GM21576 (cell line): Measurements from ENCODE around the gene CTDP1.
A peak's percentile ranks its signal among the peaks of the same experiment; 100 is the strongest.

ENCODE experiments used
- ATAC-seq: cut with Tn5 transposase; IDR thresholded peaks from one replicate; pipeline ENCODE4 v1.9.1; 2021; ENCODE audit warnings: mild to moderate bottlenecking, moderate library complexity; ENCODE audit not compliant: unreplicated experiment

The CTDP1 gene, protein sequence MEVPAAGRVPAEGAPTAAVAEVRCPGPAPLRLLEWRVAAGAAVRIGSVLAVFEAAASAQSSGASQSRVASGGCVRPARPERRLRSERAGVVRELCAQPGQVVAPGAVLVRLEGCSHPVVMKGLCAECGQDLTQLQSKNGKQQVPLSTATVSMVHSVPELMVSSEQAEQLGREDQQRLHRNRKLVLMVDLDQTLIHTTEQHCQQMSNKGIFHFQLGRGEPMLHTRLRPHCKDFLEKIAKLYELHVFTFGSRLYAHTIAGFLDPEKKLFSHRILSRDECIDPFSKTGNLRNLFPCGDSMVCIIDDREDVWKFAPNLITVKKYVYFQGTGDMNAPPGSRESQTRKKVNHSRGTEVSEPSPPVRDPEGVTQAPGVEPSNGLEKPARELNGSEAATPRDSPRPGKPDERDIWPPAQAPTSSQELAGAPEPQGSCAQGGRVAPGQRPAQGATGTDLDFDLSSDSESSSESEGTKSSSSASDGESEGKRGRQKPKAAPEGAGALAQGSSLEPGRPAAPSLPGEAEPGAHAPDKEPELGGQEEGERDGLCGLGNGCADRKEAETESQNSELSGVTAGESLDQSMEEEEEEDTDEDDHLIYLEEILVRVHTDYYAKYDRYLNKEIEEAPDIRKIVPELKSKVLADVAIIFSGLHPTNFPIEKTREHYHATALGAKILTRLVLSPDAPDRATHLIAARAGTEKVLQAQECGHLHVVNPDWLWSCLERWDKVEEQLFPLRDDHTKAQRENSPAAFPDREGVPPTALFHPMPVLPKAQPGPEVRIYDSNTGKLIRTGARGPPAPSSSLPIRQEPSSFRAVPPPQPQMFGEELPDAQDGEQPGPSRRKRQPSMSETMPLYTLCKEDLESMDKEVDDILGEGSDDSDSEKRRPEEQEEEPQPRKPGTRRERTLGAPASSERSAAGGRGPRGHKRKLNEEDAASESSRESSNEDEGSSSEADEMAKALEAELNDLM

DNA sequence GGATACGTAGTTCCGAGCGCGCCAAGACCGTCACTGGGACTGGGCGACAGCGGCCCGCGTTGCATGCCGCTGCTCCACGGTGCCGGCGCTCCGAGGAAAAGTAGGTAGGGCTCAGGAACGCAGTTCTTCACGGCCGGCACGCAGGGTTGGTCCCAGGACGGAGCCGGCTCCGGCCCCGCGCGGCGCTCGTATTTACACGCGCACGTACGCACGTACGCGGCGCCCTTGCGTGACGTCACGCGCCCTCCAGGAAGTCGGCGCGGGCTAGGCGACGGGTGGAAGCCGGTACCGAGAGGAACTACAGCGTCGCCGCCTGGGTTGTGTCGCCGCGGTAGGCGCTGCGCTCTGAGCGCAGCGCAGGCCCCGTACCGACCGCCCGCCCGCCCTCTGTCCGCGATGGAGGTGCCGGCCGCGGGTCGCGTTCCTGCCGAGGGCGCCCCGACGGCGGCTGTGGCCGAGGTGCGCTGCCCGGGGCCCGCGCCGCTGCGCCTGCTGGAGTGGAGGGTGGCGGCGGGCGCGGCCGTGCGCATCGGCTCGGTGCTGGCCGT is at the start of gene CTDP1:
Gene CTDP1, plus strand, starts transcription at position 252 of the 548 bp plus-strand sequence. Its CDS starts 145 bp downstream, at position 397.
- peak; percentile 54 for ATAC-seq

DNA sequence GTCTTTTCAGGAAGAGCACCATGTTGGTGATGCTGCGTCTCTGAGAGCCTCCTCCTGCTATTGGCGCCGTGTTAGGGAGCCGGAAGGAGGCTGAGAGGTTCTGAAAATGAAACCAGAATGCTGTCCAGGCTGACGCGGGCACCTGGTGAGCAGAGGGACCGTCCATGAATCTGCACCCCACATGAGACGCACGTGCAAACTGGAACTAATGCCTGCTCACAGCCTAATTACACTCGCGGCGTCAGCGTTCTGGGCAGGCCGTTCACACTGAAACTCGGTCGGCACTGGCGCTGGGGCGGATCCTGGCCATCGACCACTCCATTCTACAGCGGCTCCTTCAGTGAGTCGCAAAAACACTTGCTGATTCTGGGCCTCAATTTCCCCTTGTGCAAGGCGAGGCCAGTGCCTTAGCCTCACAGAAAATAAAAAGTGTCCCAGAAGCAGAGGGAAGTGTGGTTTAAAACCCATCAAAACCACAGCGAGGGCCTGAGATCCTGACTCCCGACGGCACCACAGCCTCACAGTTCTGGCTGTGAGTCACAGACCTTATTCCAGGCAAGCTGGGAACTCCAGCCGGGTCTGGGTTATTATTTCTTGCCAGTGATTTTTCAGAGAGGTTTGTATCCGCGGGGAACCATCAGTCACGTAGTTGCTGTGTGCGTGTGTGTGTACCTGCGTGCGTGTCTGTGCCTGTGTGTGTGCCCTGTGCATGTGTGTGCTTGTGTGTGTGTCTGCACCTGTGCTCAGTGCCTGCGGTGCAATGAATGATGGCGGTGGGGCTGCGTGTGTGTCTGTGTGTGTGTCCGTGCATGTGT is 49.1 kb upstream of the CTDP1 start:
- no peak for ATAC-seq

DNA sequence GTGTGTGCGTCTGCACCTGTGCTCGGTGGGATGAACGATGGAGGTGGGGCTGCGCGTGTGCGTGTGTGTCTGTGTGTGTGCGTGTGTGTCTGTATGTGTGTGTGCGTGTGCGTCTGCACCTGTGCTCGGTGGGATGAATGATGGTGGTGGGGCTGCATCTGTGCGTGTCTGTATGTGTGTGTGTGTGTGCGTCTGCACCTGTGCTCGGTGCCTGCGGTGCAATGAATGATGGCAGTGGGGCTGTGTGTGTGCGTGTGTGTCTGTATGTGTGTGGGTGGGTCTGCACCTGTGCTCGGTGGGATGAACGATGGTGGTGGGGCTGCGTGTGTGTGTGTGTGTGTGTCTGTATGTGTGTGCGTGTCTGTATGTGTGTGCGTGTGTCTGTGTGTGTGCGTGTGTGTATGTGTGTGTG is 48.5 kb upstream of the CTDP1 start:
- ATAC-seq: no peak

DNA sequence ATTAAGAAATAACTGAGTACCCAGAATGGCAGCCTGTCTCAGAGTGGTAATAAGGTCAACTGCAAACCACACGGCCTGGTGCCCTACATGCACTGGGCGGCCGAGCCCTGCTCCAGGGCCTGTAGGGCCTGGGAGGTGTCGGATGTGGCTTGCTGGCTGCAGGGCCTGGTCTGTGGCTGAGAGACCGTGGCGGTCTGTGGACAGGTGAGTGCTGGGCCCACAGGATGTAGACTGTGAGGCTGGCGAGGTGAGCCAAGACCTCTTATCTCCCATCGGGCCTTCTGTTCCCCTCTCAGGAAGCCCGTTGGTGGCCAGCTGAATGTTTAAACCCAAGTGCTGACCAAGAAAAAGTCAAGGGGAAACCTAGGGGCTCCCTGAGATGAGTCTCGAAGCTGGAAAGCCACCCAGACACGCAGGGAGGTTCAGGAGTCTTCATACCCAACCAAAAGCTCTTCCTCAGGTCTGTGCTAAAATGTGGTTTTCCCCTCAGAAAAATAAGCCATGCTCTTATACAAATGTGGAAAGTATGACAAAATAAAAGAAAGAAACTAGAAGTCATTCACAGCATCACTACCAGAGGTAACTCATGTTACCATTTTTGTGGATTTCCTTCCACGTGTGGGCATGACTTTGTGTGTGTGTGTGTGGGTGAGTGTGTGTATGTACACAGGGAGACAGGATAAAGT is 47.7 kb upstream of the CTDP1 start:
- ATAC-seq: no peak

DNA sequence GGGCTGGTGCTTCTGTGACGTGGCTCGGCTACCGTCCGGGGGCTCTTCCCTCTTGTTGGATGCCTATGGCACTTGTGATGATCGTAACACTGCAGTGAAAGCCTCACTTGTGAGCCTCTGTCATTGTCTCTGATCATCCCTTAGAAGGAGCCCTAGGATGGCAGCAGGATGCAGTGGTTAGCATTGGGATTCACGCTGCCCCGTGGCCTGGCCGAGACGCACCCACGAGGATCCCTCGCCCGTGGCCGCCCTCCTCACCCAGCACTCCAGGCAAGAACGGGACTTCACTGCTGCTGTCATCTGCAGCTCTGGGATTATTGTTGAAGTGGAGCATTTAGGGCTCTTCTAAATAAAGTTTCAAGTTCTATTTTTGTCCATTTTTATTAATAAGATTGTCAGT is 46.8 kb upstream of the CTDP1 start:
- ATAC-seq: no peak

DNA sequence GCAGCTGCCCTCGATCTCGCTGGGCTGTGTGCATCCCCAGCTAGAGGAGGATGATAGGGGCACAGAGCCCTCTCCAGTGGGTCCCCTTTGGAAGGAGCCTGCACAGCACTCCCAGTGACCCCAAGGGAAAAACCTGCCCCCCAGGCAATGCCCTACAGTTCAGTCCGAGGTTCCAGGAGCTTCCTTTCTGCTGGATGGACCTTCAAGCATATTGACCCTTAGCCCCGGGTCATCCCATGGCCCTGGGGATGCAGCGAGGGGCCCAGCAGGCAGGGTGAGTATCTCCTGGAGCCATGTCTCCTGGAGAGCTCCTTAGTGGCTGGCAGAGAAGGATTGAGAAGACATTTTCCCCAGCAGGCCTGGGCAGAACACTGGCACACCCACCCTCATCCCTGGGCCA is 45.4 kb upstream of the CTDP1 start:
- no peak for ATAC-seq

DNA sequence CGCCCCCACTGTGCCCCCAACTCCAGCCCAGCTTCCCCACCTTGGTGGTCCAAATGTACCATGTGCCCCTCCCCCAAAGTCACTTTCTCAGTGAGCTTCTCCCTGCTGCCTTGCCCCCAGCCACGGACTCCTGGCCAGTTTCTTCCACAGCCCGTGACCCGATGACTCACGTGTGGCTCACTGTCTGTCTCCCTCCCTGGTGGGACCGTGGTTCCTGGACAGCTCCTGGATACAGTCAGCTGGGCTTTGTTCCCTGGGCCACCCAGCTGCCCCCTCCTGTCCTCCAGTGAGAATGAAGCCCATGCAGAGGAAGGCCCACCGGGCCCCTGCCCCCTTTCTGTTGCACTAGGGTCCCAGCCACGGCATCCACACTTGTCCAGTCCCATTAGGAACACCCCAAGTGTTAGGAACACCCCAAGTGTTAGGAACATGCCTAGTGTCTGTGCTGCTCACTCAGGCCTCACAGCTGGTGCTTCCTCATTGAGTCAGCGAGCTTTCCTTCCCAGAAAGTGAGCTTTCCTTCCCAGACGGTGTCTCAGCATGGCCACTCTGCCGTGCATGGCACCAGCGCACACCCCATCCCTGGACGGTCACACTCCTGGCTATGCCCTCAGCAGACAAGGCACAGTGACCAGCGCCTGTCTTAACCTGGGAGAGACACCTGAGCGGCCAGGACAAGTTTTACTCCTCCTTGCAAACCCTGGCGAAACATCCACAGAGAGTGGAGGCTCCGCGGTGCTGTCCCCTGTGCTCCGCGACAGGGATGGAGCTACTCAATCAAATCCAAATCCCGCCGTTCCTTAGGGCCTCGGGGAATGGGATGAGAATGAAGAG is 44.8 kb upstream of the CTDP1 start:
- no peak for ATAC-seq

DNA sequence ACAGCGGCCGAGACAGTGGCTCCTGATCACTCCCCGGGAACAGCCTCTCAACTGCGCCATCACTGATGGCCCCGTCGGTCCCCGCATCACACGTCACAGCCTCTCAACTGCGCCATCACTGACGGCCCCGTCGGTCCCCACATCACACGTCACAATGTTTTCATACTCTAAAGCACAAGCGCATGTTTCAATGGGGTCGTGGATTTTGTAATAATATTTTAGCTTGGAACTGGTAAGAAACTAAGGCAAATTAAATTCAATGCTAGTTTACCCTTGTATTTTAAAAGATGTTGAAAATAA is 44.2 kb upstream of the CTDP1 start:
- no peak for ATAC-seq

DNA sequence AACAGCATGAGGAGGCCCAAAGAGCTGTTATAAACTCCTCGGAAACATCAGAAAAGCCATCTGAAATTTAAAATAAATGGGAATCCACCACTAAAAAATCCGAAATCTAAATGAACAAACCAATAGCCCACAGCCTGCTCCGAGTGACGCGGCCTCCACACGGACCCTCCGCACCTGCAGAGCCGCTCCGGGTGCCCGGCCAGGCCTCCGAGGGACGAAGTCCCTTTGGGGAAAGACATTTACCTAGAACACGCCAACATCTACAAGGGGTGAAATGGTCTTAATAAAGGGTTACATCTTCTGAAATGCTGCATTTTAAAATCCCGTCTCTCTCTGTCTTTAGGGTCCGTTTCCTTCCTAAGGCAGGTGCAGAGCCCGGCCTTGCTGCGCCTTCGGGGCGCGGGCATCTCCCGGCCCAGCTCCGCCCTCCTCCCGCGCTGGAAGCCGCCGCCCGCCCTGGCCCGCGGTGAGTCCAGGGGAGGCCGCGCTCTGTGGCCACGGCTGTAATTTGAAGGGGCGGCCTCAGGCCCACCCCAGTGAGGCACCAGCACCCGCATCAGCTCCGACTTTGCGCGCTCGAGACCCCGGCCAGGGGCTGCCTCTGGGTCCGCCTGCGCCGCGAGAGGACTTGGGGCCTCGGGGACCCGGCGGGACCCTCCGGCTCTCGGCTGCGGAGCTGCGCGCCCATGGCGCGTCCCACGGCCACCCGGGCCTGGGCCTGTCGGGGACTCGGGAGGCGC is 42.3 kb upstream of the CTDP1 start:
- ATAC-seq: no peak

DNA sequence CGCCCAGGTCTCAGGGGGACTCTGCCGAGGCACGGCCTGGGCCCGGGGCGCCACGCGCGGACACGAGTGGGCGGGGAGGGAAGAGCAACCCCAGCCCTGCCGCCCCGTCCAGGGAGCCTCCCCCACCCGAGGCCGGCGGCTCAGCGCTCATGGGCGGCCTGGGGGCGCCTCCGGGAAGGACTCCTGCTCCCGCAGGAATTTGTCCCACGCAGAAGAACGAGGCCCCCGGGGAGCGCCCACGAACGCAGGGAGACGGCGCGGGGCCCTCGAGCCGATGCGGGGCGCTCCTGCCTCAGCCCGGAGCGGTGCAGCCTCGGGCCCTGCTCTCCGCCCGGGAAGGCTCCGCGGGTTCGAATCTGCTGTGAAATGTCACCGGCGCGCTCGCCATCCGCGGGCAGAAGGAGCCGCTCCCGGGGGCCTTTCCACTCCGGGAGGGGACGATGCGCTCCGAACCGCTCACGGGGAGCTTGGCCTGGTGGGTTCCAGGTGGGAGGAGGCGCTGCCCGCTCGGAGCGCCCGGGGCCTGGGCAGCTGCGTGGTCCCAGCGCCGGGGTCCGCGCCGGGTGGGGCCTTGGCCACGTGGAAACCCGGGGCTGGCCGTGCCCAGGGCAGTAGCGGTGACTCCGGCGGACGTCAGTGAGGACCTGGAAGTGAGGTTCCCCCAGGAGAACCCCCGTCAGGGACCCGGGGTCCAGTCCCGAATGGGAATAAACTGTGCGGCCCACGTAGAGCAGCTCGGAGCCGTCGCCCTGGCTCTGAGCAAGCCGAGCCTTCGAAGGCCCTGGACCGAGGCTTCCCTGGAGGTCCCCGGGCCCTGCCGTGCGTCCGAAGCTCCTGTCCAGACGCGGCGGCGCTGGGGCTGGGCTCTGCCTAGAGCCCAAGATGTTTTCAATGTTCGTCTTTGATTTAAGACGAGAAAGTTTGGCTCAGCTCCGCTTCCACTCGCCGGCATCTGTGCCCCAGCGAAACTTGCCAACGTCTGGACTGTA is 41.4 kb upstream of the CTDP1 start:
- ATAC-seq: no peak

DNA sequence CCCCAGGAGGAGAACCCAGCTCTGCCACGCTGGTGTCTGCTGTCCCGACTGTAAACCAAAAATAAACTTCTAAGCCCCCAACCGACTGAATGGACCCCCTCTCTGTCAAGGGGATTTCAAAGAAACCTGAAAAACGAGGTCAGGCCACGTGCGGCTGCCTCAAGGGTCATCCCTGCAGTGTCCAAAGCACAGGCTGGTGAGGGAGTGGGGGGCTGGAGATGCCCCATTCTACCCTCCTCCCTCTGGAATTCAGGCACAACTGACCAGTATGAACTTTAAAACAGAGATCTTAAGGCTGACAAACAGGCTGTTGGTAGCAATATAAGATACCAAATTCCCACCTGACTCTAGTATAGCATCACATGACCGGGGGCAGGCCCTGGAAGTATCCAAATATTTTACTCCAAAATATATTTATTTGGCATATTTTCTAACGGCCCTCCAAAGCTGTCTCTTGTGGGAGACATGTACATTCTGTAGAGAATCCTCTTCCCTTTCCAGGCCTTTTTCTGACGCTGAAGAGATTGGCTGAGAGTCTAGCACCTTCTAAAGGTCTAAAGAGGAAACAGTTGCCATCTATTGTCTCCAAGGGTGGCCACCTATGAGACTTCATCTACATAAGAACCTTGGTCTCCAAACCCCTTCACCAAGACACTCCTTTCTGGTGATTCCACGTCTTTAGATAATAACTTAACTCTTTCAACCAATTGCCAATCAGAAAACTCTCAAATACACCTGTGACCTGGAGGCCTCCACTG is 40.4 kb upstream of the CTDP1 start:
- ATAC-seq: no peak

DNA sequence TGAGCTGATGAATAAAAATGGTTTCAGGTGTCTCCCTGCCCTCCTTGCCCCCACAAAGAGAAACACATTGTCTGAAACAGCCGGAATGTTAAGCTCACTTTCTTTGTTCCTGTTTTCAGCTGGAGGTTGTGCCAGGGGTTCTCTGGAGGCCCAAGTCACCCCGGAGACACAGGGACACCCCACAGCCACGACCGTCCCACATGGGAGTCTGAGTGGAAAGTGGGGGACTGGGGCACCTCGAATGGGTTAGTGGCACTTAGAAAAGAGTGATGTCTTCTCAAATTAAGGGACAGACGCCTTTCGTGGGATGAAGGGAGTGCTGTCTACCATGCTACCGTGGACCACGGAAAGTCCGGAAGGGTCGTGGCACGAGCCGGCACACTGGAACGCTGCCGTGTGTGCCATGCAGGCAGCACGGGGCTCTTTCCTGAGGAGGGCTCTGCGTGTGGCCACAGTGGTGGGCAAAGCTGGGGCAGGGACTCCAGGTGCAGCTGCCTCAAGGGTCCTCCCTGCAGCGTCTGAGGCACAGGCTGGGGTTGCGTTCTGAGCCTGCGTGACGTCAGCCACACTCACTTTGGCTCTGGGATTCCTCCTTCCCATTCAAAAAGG is 39.4 kb upstream of the CTDP1 start:
- ATAC-seq: no peak

DNA sequence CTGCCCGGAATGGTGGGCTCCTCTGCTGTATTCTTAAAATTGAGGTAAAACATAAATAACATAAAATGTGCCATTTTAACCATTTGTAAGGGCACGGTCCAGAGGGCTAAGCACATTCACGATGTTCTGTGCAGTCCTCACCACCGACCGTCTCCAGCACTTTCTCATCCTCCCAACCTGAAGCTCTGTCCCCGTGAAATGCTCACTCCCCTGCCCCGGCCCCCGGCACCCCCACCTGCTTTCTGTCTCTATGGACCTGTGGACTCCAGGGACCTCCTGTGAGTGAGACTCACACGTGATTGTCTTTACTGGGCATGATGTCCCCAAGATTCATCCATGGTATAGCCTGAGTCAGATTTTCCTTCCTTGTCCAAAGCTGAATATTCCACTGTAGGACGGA is 38.7 kb upstream of the CTDP1 start:
- no peak for ATAC-seq

DNA sequence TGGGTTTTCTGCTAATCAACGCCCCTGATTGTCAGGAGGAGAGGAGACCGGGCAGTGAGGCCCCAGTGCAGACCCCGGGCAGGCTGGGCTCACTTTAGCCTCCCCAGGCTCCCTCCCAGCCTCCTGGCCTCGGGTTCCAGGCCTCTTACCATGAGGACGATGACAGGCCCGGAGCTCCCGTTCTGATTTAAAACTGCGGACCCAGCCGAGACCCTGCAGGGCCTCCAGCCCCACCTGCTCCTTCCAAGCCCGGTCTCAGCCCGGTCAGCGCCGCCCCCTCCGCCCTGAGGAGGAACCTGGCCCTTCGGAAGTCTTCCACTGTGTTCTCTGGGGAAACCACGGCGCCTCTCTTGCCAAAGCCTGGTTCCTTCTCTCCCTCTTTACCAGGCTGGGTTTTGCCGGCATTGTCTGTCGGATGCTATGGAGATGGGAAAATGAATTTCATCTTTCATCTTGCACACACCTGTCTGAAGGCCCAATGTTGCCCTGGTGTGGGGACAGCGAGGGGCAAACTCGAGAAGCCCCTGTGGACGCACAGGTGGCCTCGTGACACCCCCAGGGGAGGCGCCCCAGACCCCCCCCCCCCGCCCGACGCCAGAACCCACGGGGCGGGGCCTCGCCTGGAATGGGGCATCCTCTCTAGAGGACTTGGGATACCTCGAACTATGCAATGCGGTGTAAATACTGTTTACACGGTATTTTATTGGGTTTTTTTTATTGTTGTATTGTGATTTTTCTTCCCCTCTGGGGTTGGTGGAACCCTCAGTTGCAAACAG is 37.7 kb upstream of the CTDP1 start:
- no peak for ATAC-seq

DNA sequence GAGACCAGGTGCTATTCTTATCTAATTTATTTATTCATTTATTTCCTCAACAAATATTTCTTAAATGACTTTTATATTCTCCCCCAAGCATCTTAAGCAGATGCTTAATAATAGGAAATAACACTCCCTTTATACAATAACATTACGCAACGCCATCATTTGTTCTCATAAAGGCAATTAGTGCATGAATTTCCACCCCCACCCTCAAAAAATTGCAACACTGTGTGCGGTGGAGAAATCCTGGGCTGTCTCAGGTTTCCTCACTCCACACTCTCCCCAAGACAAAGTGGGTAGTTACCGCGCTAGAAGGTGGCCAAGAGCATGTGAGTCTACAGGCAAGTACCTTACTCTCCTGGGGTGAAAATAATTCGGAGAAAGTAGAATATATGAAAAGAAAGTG is 37.0 kb upstream of the CTDP1 start:
- no peak for ATAC-seq
